Astrocyte (in vitro differentiated cells and primary cell): Measurements from ENCODE around the gene ITGB2. TPM values are rescaled to one million over a fixed set of nuclear protein-coding genes. Genes with fewer than 3 reads are reported as not detected.

ENCODE experiments used
- DNase-seq: peaks from one replicate; pipeline ENCODE4 v3.0.0-alpha.2; 2010; ENCODE audit warnings: low read depth
- FAIRE-seq: peaks from 2 replicates; lab custom pipeline; 2011; peaks lifted over from hg19 to GRCh38; lab: Jason Lieb, UNC
- H2AFZ ChIP-seq: 2 replicates; pipeline ENCODE4 v1.6.0; 2012; ENCODE audit warnings: low read depth, low read length, inconsistent platforms
- H3K27ac ChIP-seq: 2 replicates; pipeline ENCODE4 v1.5.1; 2011; ENCODE audit warnings: low read depth, low read length, inconsistent platforms
- H3K27me3 ChIP-seq: 2 replicates; pipeline ENCODE4 v1.6.0; 2011; ENCODE audit warnings: low read length, inconsistent platforms; ENCODE audit not compliant: insufficient read depth
- H3K36me3 ChIP-seq: 2 replicates; pipeline ENCODE4 v1.5.1; 2011; ENCODE audit warnings: low read length, inconsistent platforms; ENCODE audit not compliant: insufficient read depth
- H3K4me1 ChIP-seq: 2 replicates; pipeline ENCODE4 v1.5.1; 2011; ENCODE audit warnings: low read length, inconsistent platforms; ENCODE audit not compliant: insufficient read depth
- H3K4me2 ChIP-seq: 2 replicates; pipeline ENCODE4 v1.6.0; 2012; ENCODE audit warnings: low read length, inconsistent platforms
- H3K4me3 ChIP-seq: 2 replicates; pipeline ENCODE4 v1.5.1; 2011; ENCODE audit warnings: low read depth, mild to moderate bottlenecking, low read length, inconsistent platforms; ENCODE audit not compliant: insufficient read depth
- H3K79me2 ChIP-seq: 2 replicates; pipeline ENCODE4 v1.6.0; 2012; ENCODE audit warnings: mild to moderate bottlenecking, low read length, inconsistent platforms; ENCODE audit not compliant: insufficient read depth
- H3K9ac ChIP-seq: 2 replicates; pipeline ENCODE4 v1.6.0; 2012; ENCODE audit warnings: mild to moderate bottlenecking, low read length, inconsistent platforms
- H3K9me3 ChIP-seq: 2 replicates; pipeline ENCODE4 v1.5.1; 2012; ENCODE audit warnings: low read depth, mild to moderate bottlenecking, low read length, inconsistent platforms; ENCODE audit not compliant: insufficient read depth
- H4K20me1 ChIP-seq: 2 replicates; pipeline ENCODE4 v1.6.0; 2012; ENCODE audit warnings: low read length, inconsistent platforms; ENCODE audit not compliant: insufficient read depth
- H3K27ac Mint-ChIP-seq: one replicate; pipeline ENCODE4 v1.8.0; 2021; ENCODE audit warnings: mild to moderate bottlenecking, mixed read lengths; ENCODE audit not compliant: unreplicated experiment
- H3K27me3 Mint-ChIP-seq: one replicate; pipeline ENCODE4 v1.8.0; 2021; ENCODE audit warnings: low read depth, mixed read lengths; ENCODE audit not compliant: unreplicated experiment
- H3K36me3 Mint-ChIP-seq: one replicate; pipeline ENCODE4 v1.8.0; 2021; ENCODE audit warnings: low read depth, mixed read lengths; ENCODE audit not compliant: unreplicated experiment
- H3K4me1 Mint-ChIP-seq: one replicate; pipeline ENCODE4 v1.8.0; 2021; ENCODE audit warnings: low read depth, mixed read lengths; ENCODE audit not compliant: unreplicated experiment
- H3K4me3 Mint-ChIP-seq: one replicate; pipeline ENCODE4 v1.8.0; 2021; ENCODE audit warnings: mild to moderate bottlenecking, moderate library complexity, mixed read lengths; ENCODE audit not compliant: unreplicated experiment
- H3K9me3 Mint-ChIP-seq: one replicate; pipeline ENCODE4 v1.8.0; 2021; ENCODE audit warnings: mild to moderate bottlenecking, mixed read lengths; ENCODE audit not compliant: unreplicated experiment
- CTCF ChIP-seq: IDR thresholded peaks from 2 replicates; pipeline ENCODE4 v1.5.1; 2011; ENCODE audit warnings: low read depth, mild to moderate bottlenecking, inconsistent platforms, low read length, moderate library complexity; ENCODE audit not compliant: insufficient read depth
- EZH2 ChIP-seq: IDR thresholded peaks from 2 replicates; pipeline ENCODE4 v1.6.1; 2012; ENCODE audit warnings: mild to moderate bottlenecking, low read length, inconsistent platforms; ENCODE audit not compliant: insufficient read depth
- total RNA-seq: library from RNA; stranded (reverse); gene quantifications from 2 replicates; pipeline ENCODE4 v1.2.1, GENCODE V29; 2021

The ITGB2 gene
- total RNA-seq, 1 donor from 2014 or later = 0.61 TPM

DNA sequence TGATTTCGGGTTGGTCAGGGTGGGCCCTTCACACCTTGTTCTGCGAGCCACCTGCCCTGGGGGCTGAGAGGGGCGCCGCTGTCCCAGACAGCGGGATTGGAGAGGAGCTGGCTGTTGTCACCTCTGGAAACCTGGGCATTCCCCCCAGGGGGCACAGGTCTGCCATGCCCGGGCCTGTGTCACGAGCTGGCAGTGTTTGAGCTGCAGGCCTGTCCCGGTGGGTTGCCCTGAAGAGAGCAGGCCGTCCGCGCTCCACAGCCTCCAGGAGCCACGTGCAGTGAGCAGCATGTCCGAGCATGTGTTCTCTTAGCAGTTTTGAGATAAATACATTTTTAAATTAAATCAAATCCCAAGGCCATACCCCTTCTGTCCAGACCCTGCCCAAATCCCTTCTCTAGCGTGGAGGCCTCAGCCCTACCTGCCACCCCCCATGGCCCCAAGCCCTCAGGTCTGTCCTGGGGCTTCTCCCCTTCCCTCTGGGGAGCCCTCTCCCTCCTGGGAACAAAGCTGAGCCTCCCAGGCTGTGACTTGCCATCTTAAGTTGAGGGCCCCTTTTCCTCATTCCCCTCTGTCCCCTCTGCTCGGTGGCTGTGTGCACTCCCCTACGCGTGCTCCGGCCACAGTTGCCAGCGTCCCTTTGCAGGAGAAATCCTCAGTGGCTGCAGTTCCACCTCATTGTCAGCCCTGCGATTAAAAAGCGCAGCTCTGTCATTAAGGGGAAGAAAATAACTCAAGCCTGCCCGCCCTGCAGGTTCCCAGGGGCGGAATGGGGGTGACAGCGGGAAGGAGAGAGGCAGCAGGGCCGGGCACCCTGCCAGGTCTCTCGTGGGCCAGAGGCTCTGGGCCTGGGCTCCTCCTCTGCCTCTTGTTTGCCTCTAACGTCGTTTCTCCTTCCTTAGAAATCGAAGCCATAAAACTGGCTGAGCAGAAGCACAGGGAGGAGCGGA is 45.7 kb upstream of the ITGB2 start:
- Mint-ChIP-seq H3K36me3 (peaks cover 4% of the 10 kb centered on the region), H3K27me3 (no peaks in the 10 kb centered on the region), H3K4me3 (no peak overlapping the region), H3K9me3 (no peaks in the 10 kb centered on the region), H3K27ac (no peak overlapping the region), H3K4me1 (peaks cover 49% of the 10 kb centered on the region)
- H2AFZ ChIP-seq = no peak overlapping the region
- DNase-seq (no peak), FAIRE-seq (no peak)
- H3K9ac ChIP-seq = no peak overlapping the region
- no peak overlapping the region for H3K4me3 ChIP-seq
- peaks cover under 1% of the 10 kb centered on the region for H3K36me3 ChIP-seq
- no peaks in the 10 kb centered on the region for H3K27me3 ChIP-seq
- H4K20me1 ChIP-seq = no peaks in the 10 kb centered on the region
- no peak overlapping the region for H3K27ac ChIP-seq
- H3K4me1 ChIP-seq = peaks cover 47% of the 10 kb centered on the region
- peaks cover 3% of the 10 kb centered on the region for H3K9me3 ChIP-seq
- no peak overlapping the region for H3K4me2 ChIP-seq
- peaks cover 30% of the 10 kb centered on the region for H3K79me2 ChIP-seq
- TF ChIP-seq EZH2 (no peak), CTCF (no peak)

- Mint-ChIP-seq H3K36me3 (peaks cover 4% of the 10 kb centered on the region), H3K27me3 (no peaks in the 10 kb centered on the region), H3K9me3 (no peaks in the 10 kb centered on the region), H3K4me3 (peak overlapping the region; percentile 10), H3K27ac (peak overlapping the region; percentile 53), H3K4me1 (peaks cover 57% of the 10 kb centered on the region)
- no peak for TF ChIP-seq CTCF
- no peak for TF ChIP-seq EZH2
- Histone ChIP-seq H3K27me3 (no peaks in the 10 kb centered on the region), H3K27ac (no peak overlapping the region), H3K4me2 (peak overlapping the region; percentile 12), H3K9me3 (peaks cover 3% of the 10 kb centered on the region), H3K4me1 (peaks cover 48% of the 10 kb centered on the region), H3K4me3 (no peak overlapping the region), H3K36me3 (peaks cover 6% of the 10 kb centered on the region), H3K79me2 (peaks cover 36% of the 10 kb centered on the region), H2AFZ (no peak overlapping the region), H3K9ac (no peak overlapping the region), H4K20me1 (no peaks in the 10 kb centered on the region)
- FAIRE-seq = no peak
- peak; percentile 84 for DNase-seq
Measured at GRCh38 chr21:44965251-44966022, 44.7 kb upstream of the ITGB2 start.
